Mesenchymal stem cell (in vitro differentiated cells and primary cell): ENCODE measurements around the gene ZNF214.

Experiments
- DNase-seq: peaks from one replicate; pipeline ENCODE4 v3.0.0-alpha.2; 2013
- H2AFZ ChIP-seq: one replicate; pipeline ENCODE4 v1.6.1; 2013; ENCODE audit warnings: low read depth, mild to moderate bottlenecking, control low read depth, inconsistent platforms, low read length, moderate library complexity
- H2AK5ac ChIP-seq: 2 replicates; pipeline ENCODE4 v1.6.1; 2013; ENCODE audit warnings: low read length, moderate library complexity, mild to moderate bottlenecking, inconsistent platforms; ENCODE audit not compliant: severe bottlenecking
- H2BK120ac ChIP-seq: one replicate; pipeline ENCODE4 v1.6.1; 2013; ENCODE audit warnings: low read depth, mild to moderate bottlenecking, inconsistent platforms, low read length, moderate library complexity
- H2BK12ac ChIP-seq, 2 experiments: one replicate each; pipeline ENCODE4 v1.6.1; 2013; ENCODE audit warnings: inconsistent platforms in 2 of 2, low read length in 2 of 2, mild to moderate bottlenecking in 2 of 2, moderate library complexity in 2 of 2, control low read depth in 1 of 2
- H2BK15ac ChIP-seq: one replicate; pipeline ENCODE4 v1.6.1; 2013; ENCODE audit warnings: mild to moderate bottlenecking, low read depth, inconsistent platforms; ENCODE audit not compliant: poor library complexity, severe bottlenecking
- H2BK5ac ChIP-seq: 2 replicates; pipeline ENCODE4 v1.6.1; 2013; ENCODE audit warnings: low read depth, mild to moderate bottlenecking, low read length, control low read depth, inconsistent platforms; ENCODE audit not compliant: poor library complexity, severe bottlenecking
- H3K14ac ChIP-seq, 2 experiments: one replicate each; pipeline ENCODE4 v1.6.1; 2013; ENCODE audit warnings: inconsistent platforms in 2 of 2, low read length in 2 of 2, control low read depth in 1 of 2, mild to moderate bottlenecking in 1 of 2, moderate library complexity in 1 of 2
- H3K18ac ChIP-seq, 2 experiments: one replicate each; pipeline ENCODE4 v1.6.1; 2013; ENCODE audit warnings: inconsistent platforms in 2 of 2, low read length in 2 of 2, control low read depth in 1 of 2, low read depth in 1 of 2, mild to moderate bottlenecking in 1 of 2
- H3K23ac ChIP-seq, 2 experiments: one replicate each; pipeline ENCODE4 v1.6.1; 2013; ENCODE audit warnings: inconsistent platforms in 2 of 2, low read length in 2 of 2, mild to moderate bottlenecking in 2 of 2, moderate library complexity in 2 of 2, control low read depth in 1 of 2
- H3K27ac ChIP-seq: 2 replicates; pipeline ENCODE4 v1.5.1; 2013; ENCODE audit warnings: mild to moderate bottlenecking, moderate library complexity, low read length, control low read depth, inconsistent platforms; ENCODE audit not compliant: poor library complexity, severe bottlenecking
- H3K27me3 ChIP-seq, 2 experiments: 2 replicates each; pipeline versions ENCODE4 v1.6.1 to v1.7.0; 2013; ENCODE audit warnings: low read length in 2 of 2, mild to moderate bottlenecking in 2 of 2, moderate library complexity in 2 of 2, control low read depth in 1 of 2, inconsistent platforms in 1 of 2; ENCODE audit not compliant: control insufficient read depth in 1 of 2, insufficient read depth in 1 of 2
- H3K36me3 ChIP-seq, 2 experiments: 2 replicates each; pipeline versions ENCODE4 v1.6.1 to v1.7.0; 2013; ENCODE audit warnings: low read length in 2 of 2, control low read depth in 1 of 2, inconsistent platforms in 1 of 2, low read depth in 1 of 2, mild to moderate bottlenecking in 1 of 2; ENCODE audit not compliant: insufficient read depth in 2 of 2, control insufficient read depth in 1 of 2
- H3K4ac ChIP-seq, 2 experiments: one replicate each; pipeline ENCODE4 v1.6.1; 2013; ENCODE audit warnings: inconsistent platforms in 2 of 2, low read length in 2 of 2, mild to moderate bottlenecking in 2 of 2, moderate library complexity in 2 of 2, control low read depth in 1 of 2, low read depth in 1 of 2
- H3K4me1 ChIP-seq: 2 replicates; pipeline ENCODE4 v1.6.1; 2013; ENCODE audit warnings: low read depth, low read length, control low read depth; ENCODE audit not compliant: control insufficient read depth, insufficient read depth
- H3K4me2 ChIP-seq: 2 replicates; pipeline ENCODE4 v1.6.1; 2013; ENCODE audit warnings: low read length, mild to moderate bottlenecking, inconsistent platforms; ENCODE audit not compliant: poor library complexity, severe bottlenecking
- H3K4me3 ChIP-seq, 2 experiments: 2 replicates each; pipeline versions ENCODE4 v1.5.1 to v1.7.0; 2013; ENCODE audit warnings: low read length in 2 of 2, mild to moderate bottlenecking in 2 of 2, control low read depth in 1 of 2, low read depth in 1 of 2; ENCODE audit not compliant: insufficient read depth in 1 of 2
- H3K79me1 ChIP-seq: replicated peaks from 2 replicates; pipeline ENCODE4 v1.6.1; 2013; ENCODE audit warnings: mild to moderate bottlenecking, control low read depth, low read length, inconsistent platforms; ENCODE audit not compliant: poor library complexity, severe bottlenecking
- H3K9ac ChIP-seq: 2 replicates; pipeline ENCODE4 v1.7.0; 2013; ENCODE audit warnings: mild to moderate bottlenecking, low read length, moderate library complexity
- H3K9me3 ChIP-seq: 2 replicates; pipeline ENCODE4 v1.7.0; 2013; ENCODE audit warnings: mild to moderate bottlenecking, low read length; ENCODE audit not compliant: control insufficient read depth
- H4K8ac ChIP-seq: one replicate; pipeline ENCODE4 v1.6.1; 2013; ENCODE audit warnings: inconsistent platforms, mild to moderate bottlenecking, low read length, moderate library complexity
- H4K91ac ChIP-seq: one replicate; pipeline ENCODE4 v1.6.1; 2013; ENCODE audit warnings: mild to moderate bottlenecking, low read length, inconsistent platforms
- WGBS: methylation state at CpG from one replicate; pipeline ENCODE4 v1.1.7; 2013; ENCODE audit warnings: mixed read lengths; 5-methylcytosine and 5-hydroxymethylcytosine counted together

The ZNF214 gene

DNA sequence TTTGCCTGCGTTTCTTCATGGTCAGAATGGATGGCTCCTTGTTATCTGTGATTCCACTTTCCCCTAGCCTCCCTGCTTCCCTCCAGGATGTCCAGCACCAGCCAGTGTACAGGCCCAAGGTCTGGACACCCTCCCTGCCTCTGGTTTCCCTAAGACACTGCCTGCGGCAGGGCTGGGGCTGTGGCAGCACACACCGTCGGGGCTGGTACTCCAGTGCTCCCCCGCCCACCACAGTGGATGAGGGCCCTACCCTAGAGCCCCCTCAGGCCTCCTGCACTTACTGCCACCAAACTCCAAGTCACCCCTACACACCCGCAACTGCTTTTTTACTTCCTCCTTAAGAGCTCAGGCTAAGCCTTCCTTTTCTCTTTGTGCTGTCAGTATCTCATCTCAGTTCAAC, 28.9 kb downstream of the ZNF214 start:
- Histone ChIP-seq H3K9ac (no peak overlapping the region), H3K79me1 (no peaks in the 10 kb centered on the region), H2BK12ac (peak overlapping the region in 1 of 2 experiments; percentile 37), H3K36me3 (no peaks in the 10 kb centered on the region), H3K4me3 (no peak overlapping the region), H3K18ac (peak overlapping the region in 1 of 2 experiments; percentile 16), H3K4me2 (no peak overlapping the region), H3K23ac (no peak overlapping the region), H3K4me1 (peaks cover 2% of the 10 kb centered on the region), H2AFZ (no peak overlapping the region), H3K27me3 (no peaks in the 10 kb centered on the region), H3K4ac (no peak overlapping the region), H2BK15ac (no peak overlapping the region), H2BK5ac (no peak overlapping the region), H3K14ac (peak overlapping the region in 1 of 2 experiments; percentile 13), H4K91ac (no peak overlapping the region), H3K9me3 (no peaks in the 10 kb centered on the region), H4K8ac (no peak overlapping the region), H2AK5ac (no peak overlapping the region), H3K27ac (no peak overlapping the region), H2BK120ac (no peak overlapping the region)
- WGBS: 92% methylated on average over 6 of the region's 6 CpGs
- no peak for DNase-seq

DNA sequence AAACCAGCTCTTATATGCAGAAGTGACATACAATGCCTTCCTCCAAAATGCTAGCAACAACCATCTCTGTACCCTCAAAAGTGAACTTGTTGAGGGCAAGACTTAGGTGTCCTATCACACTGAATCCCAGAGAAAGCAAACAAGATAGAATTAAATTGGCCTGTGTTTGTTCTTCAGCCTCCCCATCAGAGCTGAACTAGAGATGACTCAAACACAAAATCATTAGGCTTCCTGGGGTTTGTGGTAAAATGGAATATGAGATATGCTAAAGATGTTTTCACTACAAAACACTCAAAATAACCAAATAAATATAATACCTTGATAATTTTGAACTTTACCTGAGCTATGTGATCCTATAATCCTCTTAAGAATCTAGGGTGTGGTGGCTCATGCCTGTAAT, 31.6 kb downstream of the ZNF214 start:
- Histone ChIP-seq H3K27ac (no peak overlapping the region), H3K4me3 (no peak overlapping the region), H3K4ac (no peak overlapping the region), H2BK12ac (no peak overlapping the region), H4K8ac (no peak overlapping the region), H2BK15ac (no peak overlapping the region), H3K79me1 (no peaks in the 10 kb centered on the region), H2BK120ac (no peak overlapping the region), H3K14ac (no peak overlapping the region), H3K27me3 (no peaks in the 10 kb centered on the region), H3K4me2 (no peak overlapping the region), H2AFZ (no peak overlapping the region), H4K91ac (no peak overlapping the region), H2BK5ac (peak overlapping the region; percentile 57), H3K9me3 (no peaks in the 10 kb centered on the region), H3K18ac (no peak overlapping the region), H2AK5ac (no peak overlapping the region), H3K4me1 (peaks cover 2% of the 10 kb centered on the region), H3K36me3 (no peaks in the 10 kb centered on the region), H3K23ac (no peak overlapping the region), H3K9ac (no peak overlapping the region)
- DNase-seq: no peak

DNA sequence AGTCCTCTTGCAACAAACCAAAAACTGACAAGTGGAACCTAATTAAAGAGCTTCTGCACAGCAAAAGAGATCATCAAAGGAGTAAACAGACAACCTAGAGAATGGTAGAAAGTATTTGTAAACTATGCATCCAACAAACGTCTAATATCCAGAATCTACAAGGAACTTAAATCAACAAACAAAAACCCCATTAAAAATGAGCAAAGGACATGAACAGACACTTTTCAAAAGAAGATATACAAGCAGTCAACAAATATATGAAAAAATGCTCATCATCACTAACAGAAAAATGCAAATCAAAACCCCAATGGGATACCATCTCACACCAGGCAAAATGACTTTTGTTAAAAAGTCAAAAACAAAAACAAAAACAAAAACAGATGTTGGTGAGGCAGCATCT, 33.7 kb downstream of the ZNF214 start:
- H2BK15ac ChIP-seq: no peak overlapping the region
- no peaks in the 10 kb centered on the region for H3K9me3 ChIP-seq
- no peak for DNase-seq
- no peak overlapping the region for H3K23ac ChIP-seq
- no peak overlapping the region for H2AK5ac ChIP-seq
- no peak overlapping the region for H3K9ac ChIP-seq
- H3K36me3 ChIP-seq: no peaks in the 10 kb centered on the region
- H3K4me3 ChIP-seq: no peak overlapping the region
- H2BK12ac ChIP-seq: no peak overlapping the region
- H3K4me1 ChIP-seq: peaks cover 2% of the 10 kb centered on the region
- no peak overlapping the region for H3K27ac ChIP-seq
- H2BK5ac ChIP-seq: no peak overlapping the region
- H4K8ac ChIP-seq: no peak overlapping the region
- H4K91ac ChIP-seq: no peak overlapping the region
- no peaks in the 10 kb centered on the region for H3K27me3 ChIP-seq
- H3K14ac ChIP-seq: no peak overlapping the region
- H3K4ac ChIP-seq: no peak overlapping the region
- H3K4me2 ChIP-seq: no peak overlapping the region
- H3K18ac ChIP-seq: no peak overlapping the region
- WGBS: 63% methylated on average over 1 of the region's 1 CpG
- H2BK120ac ChIP-seq: no peak overlapping the region
- no peak overlapping the region for H2AFZ ChIP-seq
- no peaks in the 10 kb centered on the region for H3K79me1 ChIP-seq

DNA sequence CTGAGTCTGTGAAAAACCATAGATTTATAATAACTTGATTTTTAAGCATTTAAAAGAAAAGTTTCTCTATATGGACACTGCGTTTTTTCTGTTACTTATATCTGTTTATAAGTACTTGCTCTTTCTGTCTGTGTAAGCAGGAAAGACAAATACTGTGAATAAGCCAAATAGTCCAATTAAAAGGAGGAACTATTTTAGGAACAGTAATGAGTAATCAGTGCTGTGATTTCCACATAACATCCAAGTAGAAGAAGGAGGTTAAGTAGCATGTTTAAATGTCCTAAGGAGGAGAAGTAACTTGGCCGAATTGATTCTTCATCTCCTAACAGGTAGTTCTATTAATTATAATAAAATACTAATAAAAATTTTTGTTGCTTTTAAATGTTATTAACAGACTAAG, 40.8 kb downstream of the ZNF214 start:
- no peak overlapping the region for H3K4me3 ChIP-seq
- WGBS: no CpG with 5 or more reads among the region's 2 CpGs
- H3K9ac ChIP-seq: peak overlapping the region; percentile 16
- H3K79me1 ChIP-seq: no peaks in the 10 kb centered on the region
- no peak overlapping the region for H3K23ac ChIP-seq
- no peaks in the 10 kb centered on the region for H3K27me3 ChIP-seq
- no peak overlapping the region for H2AK5ac ChIP-seq
- no peaks in the 10 kb centered on the region for H3K9me3 ChIP-seq
- peak; percentile 21 for DNase-seq
- no peak overlapping the region for H2AFZ ChIP-seq
- H3K36me3 ChIP-seq: no peaks in the 10 kb centered on the region
- no peak overlapping the region for H2BK120ac ChIP-seq
- no peak overlapping the region for H3K4ac ChIP-seq
- no peak overlapping the region for H2BK12ac ChIP-seq
- no peak overlapping the region for H2BK5ac ChIP-seq
- no peak overlapping the region for H3K18ac ChIP-seq
- no peak overlapping the region for H4K8ac ChIP-seq
- H3K27ac ChIP-seq: no peak overlapping the region
- no peak overlapping the region for H3K4me2 ChIP-seq
- no peak overlapping the region for H2BK15ac ChIP-seq
- no peak overlapping the region for H4K91ac ChIP-seq
- H3K4me1 ChIP-seq: no peaks in the 10 kb centered on the region
- H3K14ac ChIP-seq: no peak overlapping the region
